BE2C (cell line): ENCODE measurements around the gene STEAP1B.

ENCODE experiments used
- DNase-seq: peaks from one replicate; pipeline ENCODE4 v3.0.0-alpha.2; 2020
- H3K27me3 ChIP-seq: fragments of 250-450 bp; sonication (Bioruptor Pico); 2 replicates; pipeline ENCODE4 v1.5.1; 2020; ENCODE audit warnings: mild to moderate bottlenecking
- H3K36me3 ChIP-seq: fragments of 250-450 bp; sonication (Bioruptor Pico); 2 replicates; pipeline ENCODE4 v1.5.1; 2020; ENCODE audit warnings: mild to moderate bottlenecking
- H3K4me1 ChIP-seq: fragments of 250-450 bp; sonication (Bioruptor Pico); 2 replicates; pipeline ENCODE4 v1.5.1; 2020
- H3K4me3 ChIP-seq: 2 replicates; pipeline ENCODE4 v1.5.1; 2011; ENCODE audit warnings: low read depth, low read length
- H3K9me3 ChIP-seq: fragments of 250-450 bp; sonication (Bioruptor Pico); 2 replicates; pipeline ENCODE4 v1.5.1; 2020
- CTCF ChIP-seq: IDR thresholded peaks from 2 replicates; pipeline ENCODE4 v1.5.1; 2012; ENCODE audit warnings: mild to moderate bottlenecking, low read depth, low read length

The STEAP1B gene

GRCh38 chr7:22432203-22432718 is 67.7 kb downstream of the STEAP1B start:
- TF ChIP-seq CTCF, result no peak
- no peaks in the 10 kb centered on the region for H3K9me3 ChIP-seq
- no peaks in the 10 kb centered on the region for H3K27me3 ChIP-seq
- H3K4me1 ChIP-seq, result peaks cover 13% of the 10 kb centered on the region
- DNase-seq, result no peak
- no peaks in the 10 kb centered on the region for H3K36me3 ChIP-seq
- no peak overlapping the region for H3K4me3 ChIP-seq

GRCh38 chr7:22430457-22430856 is 69.5 kb downstream of the STEAP1B start:
- no peaks in the 10 kb centered on the region for H3K27me3 ChIP-seq
- no peak for DNase-seq

GRCh38 chr7:22429386-22429785 is 70.6 kb downstream of the STEAP1B start:
- TF ChIP-seq CTCF, result no peak
- DNase-seq, result no peak
- peaks cover 13% of the 10 kb centered on the region for H3K4me1 ChIP-seq
- no peak overlapping the region for H3K4me3 ChIP-seq
- H3K36me3 ChIP-seq, result no peaks in the 10 kb centered on the region
- no peaks in the 10 kb centered on the region for H3K27me3 ChIP-seq
- no peaks in the 10 kb centered on the region for H3K9me3 ChIP-seq

More at GRCh38 chr7:22430457-22430856, 69.5 kb downstream of the STEAP1B start:
- H3K4me3 ChIP-seq, result no peak overlapping the region
- H3K4me1 ChIP-seq, result peaks cover 13% of the 10 kb centered on the region
- no peak for TF ChIP-seq CTCF
- H3K36me3 ChIP-seq, result no peaks in the 10 kb centered on the region
- no peaks in the 10 kb centered on the region for H3K9me3 ChIP-seq

- H3K4me1 ChIP-seq, result peaks cover 4% of the 10 kb centered on the region; the same call in 1 of the 2 replicates
- no peak overlapping the region for H3K4me3 ChIP-seq
- no peaks in the 10 kb centered on the region for H3K36me3 ChIP-seq
- H3K9me3 ChIP-seq, result no peaks in the 10 kb centered on the region
- DNase-seq, result no peak
- no peaks in the 10 kb centered on the region for H3K27me3 ChIP-seq
- no peak for TF ChIP-seq CTCF
Measured at GRCh38 chr7:22427855-22428254, 72.1 kb downstream of the STEAP1B start.

- no peak overlapping the region for H3K4me3 ChIP-seq
- TF ChIP-seq CTCF, result no peak
- no peaks in the 10 kb centered on the region for H3K27me3 ChIP-seq
- no peak for DNase-seq
- no peaks in the 10 kb centered on the region for H3K36me3 ChIP-seq
- H3K9me3 ChIP-seq, result no peaks in the 10 kb centered on the region
- H3K4me1 ChIP-seq, result no peaks in the 10 kb centered on the region
Measured at GRCh38 chr7:22427104-22427503, 72.9 kb downstream of the STEAP1B start.

- H3K4me3 ChIP-seq, result no peak overlapping the region
- H3K9me3 ChIP-seq, result no peaks in the 10 kb centered on the region
- no peaks in the 10 kb centered on the region for H3K36me3 ChIP-seq
- TF ChIP-seq CTCF, result no peak
- no peaks in the 10 kb centered on the region for H3K27me3 ChIP-seq
- DNase-seq, result no peak
- no peaks in the 10 kb centered on the region for H3K4me1 ChIP-seq
Measured at GRCh38 chr7:22426463-22427094, 73.4 kb downstream of the STEAP1B start.
